GM19467 (cell line): Measurements from ENCODE around the gene FARS2.

Experiments used
- ATAC-seq: cut with Tn5 transposase; IDR thresholded peaks from one replicate; pipeline ENCODE4 v1.9.1; 2021; ENCODE audit warnings: mild to moderate bottlenecking, moderate library complexity; ENCODE audit not compliant: unreplicated experiment

Gene FARS2

DNA sequence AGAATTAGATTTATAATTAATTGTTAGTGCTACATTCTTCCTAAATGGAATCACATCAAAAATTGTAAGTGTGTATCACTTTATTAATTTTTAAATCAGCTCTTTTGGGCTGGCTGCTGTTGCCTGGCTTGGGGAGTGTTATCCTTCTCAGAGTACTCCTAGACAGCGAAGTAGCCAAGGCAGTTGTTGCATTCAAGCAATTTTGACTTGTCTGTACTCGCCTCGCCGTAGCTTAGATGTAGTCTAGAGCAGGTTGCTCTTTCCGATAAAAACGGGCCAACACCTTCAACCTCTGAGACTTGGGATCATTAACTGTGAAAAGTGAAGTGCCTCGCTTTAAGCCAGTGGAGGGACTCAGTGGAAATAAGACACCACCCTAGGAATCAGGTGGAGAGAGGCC is 151.3 kb downstream of the FARS2 start:
- ATAC-seq, result no peak

DNA sequence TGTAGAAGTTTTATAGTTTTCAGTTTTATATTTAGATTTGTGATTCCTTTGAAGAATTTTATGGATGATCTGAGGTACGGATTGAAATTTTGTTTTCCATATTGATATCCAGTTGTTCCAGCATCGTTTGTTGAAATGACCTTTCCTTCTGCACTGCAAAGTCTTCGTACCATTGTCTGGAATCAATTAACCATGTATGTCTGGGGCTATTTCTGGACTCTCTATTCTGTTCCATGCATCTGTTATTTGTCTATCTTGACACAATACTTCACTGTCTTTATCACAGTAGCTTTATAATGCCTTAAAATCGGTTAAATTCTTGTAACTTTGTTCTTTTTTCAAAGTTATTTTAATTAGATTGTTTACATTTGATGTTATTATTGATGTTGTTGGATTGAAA is 154.9 kb downstream of the FARS2 start:
- no peak for ATAC-seq

DNA sequence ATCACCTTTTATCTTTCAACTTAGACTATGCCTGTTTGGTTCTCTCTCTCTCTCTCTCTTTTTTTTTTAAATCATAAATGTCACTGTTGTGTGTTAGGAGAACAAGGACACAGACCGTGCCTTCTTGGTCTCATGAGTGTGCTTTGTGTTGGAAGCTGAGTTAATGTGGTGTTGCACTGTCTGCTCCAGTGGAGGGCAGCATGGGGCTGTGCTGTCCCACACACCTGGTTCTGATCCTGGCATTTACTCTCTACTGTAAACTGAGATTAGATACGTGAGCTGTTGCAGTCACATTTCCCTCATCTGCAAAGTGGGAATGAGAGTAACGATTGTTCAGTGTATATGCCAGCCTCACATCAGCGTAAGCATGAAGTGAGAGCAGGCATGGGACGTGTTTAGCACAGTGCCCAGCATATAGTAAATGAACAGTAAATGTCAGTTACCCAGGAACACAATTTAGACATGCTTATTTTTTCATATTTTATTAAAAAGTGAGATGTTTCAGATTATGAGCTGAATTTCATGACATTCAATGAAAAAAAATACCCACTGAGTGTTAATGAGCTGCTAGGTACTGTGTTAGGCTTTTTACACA is 161.1 kb downstream of the FARS2 start:
- ATAC-seq, result no peak

DNA sequence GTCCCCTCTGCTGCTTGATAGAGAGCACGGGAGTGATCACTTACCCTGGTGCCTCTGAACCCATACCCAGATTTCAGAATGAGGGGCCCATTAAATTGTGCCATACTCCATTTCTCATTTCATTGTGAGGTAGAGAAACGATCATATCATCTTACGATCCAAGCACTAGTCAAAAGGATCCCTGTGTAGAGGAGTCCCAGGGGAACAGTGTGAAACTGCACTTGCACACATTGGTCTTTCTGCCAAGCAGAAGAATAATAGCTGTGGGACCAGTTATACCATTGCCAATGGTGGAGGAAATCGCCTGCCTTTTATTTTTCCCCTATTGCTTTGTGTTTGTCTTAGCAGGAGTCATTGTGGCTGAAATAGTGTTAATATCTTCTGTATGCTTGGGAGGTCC is 161.9 kb downstream of the FARS2 start:
- ATAC-seq, result no peak

DNA sequence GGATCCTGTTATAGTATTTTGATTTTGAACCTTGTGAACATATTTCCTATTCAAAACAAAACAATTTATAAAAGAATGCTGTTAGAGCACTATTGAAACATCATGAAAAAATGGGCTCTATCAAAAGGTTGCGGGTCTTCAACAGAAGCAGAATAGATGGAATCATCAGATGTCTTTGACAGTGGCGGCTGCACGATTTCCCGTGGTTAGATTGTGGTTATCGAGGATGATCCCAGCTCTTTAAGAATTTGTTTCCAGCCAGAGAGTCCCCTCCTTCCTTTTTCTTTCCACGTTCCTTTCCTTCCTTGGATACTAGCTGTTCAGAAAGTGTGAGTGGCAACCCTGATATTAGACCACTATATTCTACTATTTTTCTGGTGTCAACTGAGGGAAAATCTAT is 163.4 kb downstream of the FARS2 start:
- ATAC-seq, result no peak

DNA sequence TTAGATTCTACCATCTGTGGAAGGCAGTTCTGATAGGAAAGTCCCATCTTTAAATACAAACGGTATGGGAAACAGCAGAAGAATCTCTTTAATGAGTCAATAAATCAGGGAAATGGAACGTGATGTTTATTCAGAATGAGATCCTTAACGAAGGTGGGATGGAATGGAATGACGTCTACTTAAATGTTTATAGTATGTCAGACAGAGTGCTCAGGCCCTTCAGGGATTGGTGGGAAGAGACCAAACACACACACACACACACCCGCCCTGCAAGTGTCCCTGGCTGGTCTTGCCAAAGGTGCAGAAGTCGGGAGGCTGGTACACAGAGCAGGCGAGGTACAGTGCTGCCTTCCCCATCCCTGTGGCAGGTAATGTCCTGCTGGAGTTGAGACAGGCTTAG is 164.0 kb downstream of the FARS2 start:
- no peak for ATAC-seq

DNA sequence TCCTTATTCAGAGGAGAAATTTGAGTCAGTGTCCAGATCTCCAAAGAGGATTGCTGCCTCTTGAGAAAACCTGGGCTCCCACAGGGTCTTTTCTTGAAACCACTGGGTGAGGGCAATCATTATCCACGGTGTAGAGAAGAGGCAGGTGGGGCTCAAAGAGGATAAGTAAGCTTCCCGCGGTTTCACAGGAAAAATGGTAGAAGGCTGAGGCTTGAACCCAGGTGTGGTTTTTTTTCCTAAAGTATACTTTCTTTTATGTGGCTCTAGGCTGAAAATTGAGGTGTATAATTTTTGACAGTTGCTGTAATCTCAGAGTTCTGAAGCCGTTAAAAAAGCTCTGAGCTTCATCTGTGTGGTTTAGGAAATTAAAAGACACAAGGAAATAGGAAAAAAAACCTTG is 164.5 kb downstream of the FARS2 start:
- no peak for ATAC-seq

DNA sequence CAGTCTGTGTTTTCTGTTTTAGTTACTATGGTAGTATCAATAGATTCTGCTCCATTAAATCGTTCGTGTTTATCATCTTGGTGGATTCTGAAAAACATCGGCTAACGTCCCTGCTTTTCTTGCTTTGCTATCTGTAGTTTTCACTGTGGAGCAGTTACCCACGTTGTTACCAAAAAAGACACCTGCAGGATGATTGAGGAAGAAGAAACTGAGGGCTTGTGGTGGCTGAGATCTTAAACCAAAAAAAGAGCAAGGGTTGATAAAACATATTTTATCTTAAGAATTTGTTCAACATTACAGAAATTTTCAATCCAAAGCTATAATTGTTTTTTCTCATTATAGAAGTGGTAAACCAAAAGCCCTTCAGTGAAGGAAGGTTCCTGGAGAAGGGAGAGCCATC is 166.3 kb downstream of the FARS2 start:
- no peak for ATAC-seq

DNA sequence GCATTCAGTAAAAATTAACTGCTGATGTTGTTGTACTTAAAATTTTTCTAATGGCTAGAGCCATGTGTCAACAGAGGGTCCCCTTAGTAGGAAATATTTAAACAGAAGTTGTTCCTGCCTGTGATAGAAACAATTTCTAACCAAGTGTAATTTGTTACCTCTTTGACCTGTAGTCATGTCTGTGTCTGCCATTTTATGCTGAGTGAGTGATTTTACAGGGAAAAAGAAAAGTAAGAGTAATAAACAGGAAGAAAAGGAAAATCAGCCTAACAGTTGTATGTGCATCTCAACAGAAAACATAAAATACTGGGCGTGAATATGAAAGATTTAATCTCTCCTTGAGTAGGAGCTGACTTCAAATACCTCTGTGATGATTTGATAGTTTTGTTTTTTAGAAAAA is 172.0 kb downstream of the FARS2 start:
- no peak for ATAC-seq

DNA sequence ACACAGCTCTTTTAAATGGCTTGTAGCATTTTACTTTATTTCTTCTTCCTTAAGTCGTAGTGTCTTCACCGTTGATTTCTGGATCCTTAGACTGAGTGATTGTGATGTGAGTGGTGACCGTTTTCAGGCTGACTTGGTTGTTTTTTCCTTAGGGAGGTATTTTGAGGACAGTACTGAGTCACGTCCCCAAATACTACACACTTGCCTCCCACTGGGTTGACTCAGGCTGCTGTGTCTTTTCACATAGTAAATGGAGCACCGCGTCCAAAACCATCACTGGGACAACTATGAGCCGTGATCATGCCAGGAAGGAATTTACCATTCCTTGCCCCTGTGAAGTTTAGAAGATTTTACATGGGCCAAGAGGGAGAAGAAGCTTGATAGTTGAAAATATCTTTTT is 174.1 kb downstream of the FARS2 start:
- ATAC-seq, result no peak

DNA sequence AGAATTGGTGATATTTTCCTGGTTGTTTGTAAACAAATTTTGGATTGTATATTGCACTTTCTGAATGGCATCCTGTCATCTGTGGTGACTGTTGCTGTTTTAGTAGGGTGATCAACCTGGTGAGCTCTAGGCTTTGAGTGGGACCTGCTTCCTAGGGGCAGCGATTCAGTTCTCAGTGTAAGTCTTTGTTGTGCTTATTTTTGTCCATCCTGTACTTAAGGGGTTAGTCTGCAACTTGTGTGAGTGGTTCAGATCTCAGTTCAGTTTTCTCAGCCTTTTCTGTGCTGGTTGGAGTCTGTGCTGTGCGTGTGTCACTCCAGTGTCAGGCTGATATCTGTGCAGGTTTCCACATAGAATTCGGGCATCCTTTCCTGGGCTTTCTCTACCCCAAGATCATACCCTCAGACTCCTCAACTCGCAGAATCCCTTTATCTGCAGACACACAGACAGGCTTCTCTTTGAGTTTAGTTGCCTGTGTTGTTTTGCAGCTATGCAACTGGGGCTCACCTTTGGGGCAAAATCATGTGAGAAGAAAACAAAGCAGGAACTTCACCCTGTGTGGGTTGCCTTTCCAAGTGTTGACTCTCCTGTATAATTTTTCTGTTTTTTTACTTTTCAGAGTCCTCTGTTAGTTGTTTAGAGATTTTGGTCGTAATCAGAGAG is 177.7 kb downstream of the FARS2 start:
- no peak for ATAC-seq

DNA sequence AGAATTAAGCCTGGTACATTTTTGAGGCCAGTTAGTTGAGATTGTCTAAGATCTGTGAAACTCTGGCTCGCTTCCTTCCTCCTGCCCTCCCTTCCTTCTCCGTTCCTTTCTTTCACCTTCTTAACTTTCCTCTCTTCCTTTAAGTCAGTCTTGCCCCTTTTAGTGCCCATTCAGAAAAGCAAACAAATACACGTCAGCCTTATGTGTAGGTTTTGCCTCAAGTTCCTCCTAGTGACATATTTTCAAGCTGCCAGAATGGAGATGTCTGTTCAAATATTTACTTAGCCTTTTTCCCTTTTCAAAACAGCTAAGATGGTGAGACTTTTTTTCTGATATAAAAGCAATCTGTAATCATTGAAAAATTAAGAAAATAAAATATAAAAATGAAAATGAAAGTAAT is 178.4 kb downstream of the FARS2 start:
- no peak for ATAC-seq

DNA sequence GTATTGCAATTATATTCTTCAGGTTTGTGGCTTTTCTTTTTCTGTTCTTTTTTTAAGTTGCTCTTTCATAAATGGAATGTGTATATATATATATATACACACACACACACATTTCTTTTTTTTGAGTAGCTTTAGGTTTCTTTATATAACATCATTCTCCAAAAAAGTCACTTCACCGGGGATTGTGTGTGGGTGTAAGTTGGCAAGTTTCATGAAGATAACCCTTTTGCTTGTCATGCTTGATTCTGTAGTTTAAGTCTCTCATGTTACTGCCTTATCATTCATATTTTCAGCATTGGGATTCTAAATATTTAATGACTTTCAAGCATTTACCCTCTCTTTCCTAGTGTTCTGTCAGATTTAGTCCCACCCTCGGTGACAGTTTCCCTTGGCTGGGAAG is 181.0 kb downstream of the FARS2 start:
- ATAC-seq, result no peak

DNA sequence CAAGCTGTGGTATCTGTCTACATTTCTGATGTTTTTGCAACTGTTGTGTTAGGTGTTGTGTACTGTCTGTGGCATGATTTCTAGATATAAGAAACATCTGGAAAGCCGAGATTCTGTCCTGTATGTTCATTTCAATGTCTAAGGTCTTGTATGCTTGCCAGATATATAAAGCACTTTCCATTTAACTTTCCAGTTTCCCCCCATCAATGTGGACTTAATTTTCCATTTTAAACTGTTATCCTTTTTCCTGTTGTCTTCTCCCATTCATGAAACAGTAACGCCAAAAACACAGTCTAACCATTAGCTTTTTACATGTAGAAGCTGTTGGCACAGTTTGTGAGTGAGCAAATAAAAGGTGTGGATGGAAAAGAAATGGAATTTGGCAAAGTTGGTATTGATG is 181.6 kb downstream of the FARS2 start:
- ATAC-seq, result no peak

DNA sequence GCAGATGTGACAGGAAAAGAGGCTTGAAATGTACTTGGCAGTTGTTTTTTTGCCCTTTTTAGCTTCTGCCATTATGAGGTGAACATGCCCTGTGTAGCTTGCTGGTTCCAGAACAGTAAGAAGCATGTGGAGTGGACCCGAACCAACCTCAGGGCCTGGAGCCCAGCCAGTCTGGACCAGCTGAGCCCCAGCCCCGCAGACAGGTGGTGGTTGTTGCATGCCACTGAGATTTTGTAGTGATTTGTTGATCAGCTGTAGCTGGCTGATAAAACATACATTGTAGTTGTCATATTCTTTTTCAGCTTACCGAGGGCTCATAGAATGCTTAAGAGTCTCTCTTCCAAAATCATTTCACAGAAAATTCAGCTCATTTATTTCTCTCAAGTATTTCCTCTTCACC is 182.2 kb downstream of the FARS2 start:
- ATAC-seq, result no peak

DNA sequence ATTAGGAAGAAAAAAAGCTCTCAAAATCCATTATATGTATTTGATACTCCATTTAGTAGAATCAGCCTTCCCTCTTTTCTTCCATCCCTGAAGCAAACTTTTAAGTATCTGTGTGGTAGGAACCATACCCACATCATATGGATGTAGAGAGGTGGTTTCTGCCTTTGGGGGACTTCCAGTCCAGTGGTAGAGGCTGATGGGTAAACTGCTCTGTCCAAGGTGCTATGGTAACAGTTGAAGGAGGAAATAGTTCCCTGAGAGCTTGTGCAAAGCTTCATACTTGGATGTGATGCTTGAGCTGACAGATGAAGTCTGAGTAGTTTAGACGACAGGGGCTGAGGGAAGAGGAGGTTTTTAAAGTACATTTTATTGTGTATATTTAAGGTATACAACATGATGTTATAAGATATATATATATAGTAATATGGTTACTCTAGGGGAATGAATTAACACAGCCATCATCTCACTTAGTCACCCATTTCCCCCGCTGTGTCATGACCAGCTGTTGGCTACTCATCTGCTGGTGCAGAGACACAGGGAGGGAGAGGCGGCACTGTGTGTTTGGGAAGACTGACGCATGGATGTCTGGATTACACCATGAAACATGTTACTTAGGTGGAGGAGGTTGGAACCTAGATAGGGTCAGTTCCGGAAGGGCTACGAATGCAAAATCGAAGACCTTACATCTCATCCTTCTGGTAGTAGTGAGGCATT is 185.2 kb downstream of the FARS2 start:
- no peak for ATAC-seq

DNA sequence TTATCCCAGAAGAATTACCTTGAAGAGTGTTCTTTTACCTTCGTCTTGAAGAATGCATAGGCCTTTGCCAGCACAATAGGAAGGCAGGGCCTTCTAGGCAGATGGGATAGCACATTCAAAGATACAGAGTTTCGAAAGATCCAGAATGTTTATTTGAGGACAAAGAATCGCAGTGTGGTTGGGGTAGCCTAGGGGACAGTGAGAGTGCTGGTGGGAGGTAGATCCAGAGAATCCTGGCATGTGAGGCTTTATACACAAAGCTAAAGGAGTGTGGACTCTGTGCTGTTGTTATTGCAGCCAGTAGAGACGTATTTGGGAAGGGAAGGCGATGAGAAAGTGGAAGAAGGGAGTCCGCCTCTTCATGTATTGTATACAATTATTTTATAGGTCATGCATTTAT is 186.6 kb downstream of the FARS2 start:
- no peak for ATAC-seq

DNA sequence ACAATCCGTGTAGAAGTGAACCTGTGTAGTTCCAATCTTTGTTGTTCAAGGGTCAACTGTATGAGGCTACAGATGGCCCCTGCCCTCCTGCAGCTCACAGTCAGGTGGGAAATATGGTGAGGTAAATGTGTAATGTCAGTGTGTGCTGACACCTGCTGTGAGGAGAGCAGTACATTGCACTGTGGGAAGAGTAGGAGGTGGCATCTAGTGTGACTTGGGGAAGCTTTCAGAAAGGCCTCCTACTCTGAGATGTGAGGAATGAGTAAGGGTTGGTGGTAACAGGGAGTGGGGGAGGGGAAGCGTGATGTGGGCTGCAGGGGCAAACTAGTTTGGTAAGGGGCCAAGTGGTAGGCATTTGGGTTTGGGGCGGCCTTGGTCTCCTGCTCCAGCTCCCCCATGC is 188.8 kb downstream of the FARS2 start:
- no peak for ATAC-seq

DNA sequence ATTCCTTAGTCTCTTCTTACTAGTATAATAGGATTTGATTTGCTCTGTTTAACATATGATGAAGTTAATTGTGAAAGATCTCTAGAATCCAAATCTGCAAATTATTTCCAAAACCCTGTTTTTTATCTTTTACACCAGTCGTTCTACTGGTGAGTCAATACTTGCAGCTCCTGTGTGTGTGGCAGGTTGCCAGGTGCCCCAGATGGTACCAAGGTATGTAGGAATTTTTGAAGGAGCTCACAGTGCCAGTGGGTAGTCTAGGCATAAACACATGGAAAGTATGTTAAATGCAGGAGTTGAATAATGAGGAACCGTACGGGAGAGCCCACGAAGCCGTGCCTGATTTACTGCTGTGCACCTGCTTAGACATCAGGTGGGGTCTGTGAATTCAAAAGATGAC is 192.2 kb downstream of the FARS2 start:
- ATAC-seq, result no peak

DNA sequence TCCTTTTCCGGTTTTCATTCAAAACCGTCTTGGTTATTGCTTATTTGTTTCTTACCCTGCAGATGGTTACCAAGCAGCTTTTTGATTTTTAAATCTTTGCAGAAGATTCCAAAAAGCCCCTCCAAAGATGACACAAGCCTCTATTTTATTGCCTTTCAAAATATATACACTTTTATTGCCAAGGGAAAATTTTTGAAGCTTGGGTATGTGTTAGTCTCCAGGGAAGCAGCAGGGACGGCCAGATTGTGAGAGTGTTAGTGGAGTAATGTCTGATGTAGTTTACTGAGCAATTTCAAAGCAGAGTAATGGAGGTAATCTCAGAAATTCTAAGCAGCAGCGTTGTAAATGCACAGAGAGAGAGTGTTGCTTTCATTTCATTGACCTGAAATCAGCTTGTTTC is 193.8 kb downstream of the FARS2 start:
- ATAC-seq, result no peak

DNA sequence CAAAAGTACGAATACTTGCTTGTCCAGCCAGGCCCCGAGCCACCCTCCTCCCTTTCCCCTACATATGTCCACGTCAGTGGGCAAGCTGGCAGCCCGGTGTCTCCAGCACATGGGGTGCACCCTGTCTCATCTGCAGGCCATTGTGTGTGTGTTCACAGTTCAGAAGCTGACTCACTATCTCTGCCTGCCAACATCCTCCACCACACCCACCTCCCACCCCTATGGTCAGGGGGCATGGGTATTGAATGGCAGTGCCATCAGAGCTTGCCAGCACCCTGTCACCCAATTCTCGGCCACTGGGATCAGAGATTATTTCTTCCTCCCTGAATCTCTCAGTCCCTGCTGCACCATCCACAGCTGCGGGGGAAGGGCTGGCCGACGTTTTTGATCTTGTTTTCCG is 195.7 kb downstream of the FARS2 start:
- no peak for ATAC-seq

DNA sequence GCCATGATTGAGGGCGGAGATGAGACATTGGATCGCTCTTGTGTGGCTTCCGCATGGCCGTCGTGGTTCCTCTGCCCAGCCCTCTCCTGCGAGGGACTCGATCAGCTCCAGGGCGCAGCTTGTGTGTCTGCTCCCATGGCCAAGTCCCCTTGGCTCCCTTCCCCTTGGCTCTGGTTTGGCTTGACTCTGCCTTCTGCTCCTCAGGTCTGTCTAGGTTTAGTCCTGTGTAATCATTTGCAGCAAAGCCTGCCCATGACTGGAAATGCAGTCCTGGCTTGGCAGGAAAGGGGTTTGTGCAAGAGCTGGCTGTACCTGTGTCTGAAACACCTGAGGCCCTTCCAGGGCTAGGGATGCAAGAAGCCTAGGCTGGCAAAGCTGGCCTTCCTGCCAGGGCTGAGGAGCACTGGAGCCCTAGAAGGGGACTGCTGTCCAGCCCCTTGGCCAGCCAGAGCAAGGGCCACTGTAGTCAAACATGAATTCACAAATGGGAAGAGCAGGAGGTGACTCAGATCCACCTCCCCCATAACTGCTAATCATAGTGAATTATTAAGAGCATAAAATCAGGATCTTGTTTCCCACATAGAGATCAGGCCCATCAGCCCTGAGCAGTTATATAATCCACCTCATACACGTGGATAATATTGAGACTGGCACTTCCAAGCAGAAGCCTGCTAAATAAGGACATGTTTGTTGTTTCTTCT is 196.8 kb downstream of the FARS2 start:
- no peak for ATAC-seq
